Spleen (tissue), 7 donors: ENCODE data around the gene RBM25.

Experiments
- POLR2AphosphoS5 ChIP-seq, 3 donors: sonication (generic); formaldehyde crosslinking; IDR thresholded peaks; one replicate each; pipeline ENCODE4 v1.5.1; 2017; ENCODE audit warnings: antibody characterized with exemption in 3 of 3
- TF ChIP-seq, protein P1 (sequence below), 11 experiments: fragments of 200-600 bp in 7 of 11; fragments of 450-650 bp in 4 of 11; sonication (generic) in 4 of 11; IDR thresholded peaks in 8 of 11; conservative IDR thresholded peaks in 3 of 11; 1 replicate in 7 of 11; 2 replicates in 4 of 11; pipeline versions ENCODE4 v1.4.0 to v1.8.0; 2016 to 2021; ENCODE audit warnings: antibody characterized with exemption in 11 of 11, inconsistent platforms in 4 of 11, mild to moderate bottlenecking in 1 of 11
- donor health status: DM: no; HTN: no; CAD: no; lungs with moderate emphysema.
- donor health status: DM: no; HTN: no; CAD: no.
- donor health status: DM: no; HTN: no; CAD: no.

DNA sequence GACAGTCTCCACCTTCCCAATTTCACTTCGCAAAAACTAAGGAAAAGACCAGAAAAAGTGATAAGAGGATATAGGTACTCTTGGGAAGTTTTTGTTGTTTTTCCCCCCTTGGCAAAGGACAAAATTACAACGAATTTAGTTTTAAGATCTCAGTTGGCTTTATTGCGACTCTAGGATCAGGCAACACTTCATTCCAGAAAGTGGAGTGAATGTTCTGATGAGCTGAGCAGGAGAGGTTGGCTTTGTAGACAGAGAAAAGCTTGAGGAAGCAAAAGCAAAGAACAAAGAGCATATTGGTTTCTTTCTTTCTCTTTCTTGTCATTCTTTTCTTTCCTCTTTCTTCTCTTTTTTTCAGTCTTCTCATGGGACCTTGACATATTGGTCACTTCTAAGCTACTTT is 30.8 kb upstream of the RBM25 start:
- TF ChIP-seq POLR2AphosphoS5 (IDR thresholded peaks at IDR 0.05): no peak
- TF ChIP-seq, protein P1, sequence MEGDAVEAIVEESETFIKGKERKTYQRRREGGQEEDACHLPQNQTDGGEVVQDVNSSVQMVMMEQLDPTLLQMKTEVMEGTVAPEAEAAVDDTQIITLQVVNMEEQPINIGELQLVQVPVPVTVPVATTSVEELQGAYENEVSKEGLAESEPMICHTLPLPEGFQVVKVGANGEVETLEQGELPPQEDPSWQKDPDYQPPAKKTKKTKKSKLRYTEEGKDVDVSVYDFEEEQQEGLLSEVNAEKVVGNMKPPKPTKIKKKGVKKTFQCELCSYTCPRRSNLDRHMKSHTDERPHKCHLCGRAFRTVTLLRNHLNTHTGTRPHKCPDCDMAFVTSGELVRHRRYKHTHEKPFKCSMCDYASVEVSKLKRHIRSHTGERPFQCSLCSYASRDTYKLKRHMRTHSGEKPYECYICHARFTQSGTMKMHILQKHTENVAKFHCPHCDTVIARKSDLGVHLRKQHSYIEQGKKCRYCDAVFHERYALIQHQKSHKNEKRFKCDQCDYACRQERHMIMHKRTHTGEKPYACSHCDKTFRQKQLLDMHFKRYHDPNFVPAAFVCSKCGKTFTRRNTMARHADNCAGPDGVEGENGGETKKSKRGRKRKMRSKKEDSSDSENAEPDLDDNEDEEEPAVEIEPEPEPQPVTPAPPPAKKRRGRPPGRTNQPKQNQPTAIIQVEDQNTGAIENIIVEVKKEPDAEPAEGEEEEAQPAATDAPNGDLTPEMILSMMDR (IDR thresholded peaks at IDR 0.05 in 8 of 11, conservative IDR thresholded peaks at IDR 0.05 in 3 of 11): no peak
